ENCODE data around the gene GNMT. TPM values are rescaled to one million over a fixed set of nuclear protein-coding genes. Genes with fewer than 3 reads are reported as not detected.

GNMT gene
- total and polyA plus RNA-seq, 2 of the 8 experiments (the other 6 are each of a cell fraction or from before 2014, with no cell fraction given), result 1.8 to 3.4 TPM

- Histone ChIP-seq H2AFZ (ENCODE audit: low read length) (no peak within 1 kb of the TSS), H3K27me3 (replicated peaks in 1 of 4; ENCODE audit: control insufficient read depth in 3 of 4, extremely low read depth in 1 of 4, insufficient read depth in 3 of 4, low read length in 3 of 4) (no peaks in the 10 kb centered on the region), H3K79me2 (ENCODE audit: control insufficient read depth in 1 of 2, insufficient read depth in 2 of 2, low read length in 2 of 2) (no peaks in the 10 kb centered on the region), H3K27ac (ENCODE audit: low read depth, low read length) (no peak within 1 kb of the TSS), H3K4me1 (replicated peaks in 1 of 4; ENCODE audit: control insufficient read depth in 3 of 4, insufficient read depth in 4 of 4, low read length in 3 of 4) (0 out of 7 replicates have a peak, but pooled peaks cover 0 to 1% (median 0%) of the 10 kb centered on the region in 4 experiments), H3K4ac (replicated peaks; ENCODE audit: insufficient read length, low read depth, low read length) (no peak within 1 kb of the TSS), H2BK15ac (ENCODE audit: low read length) (no peak within 1 kb of the TSS), H4K8ac (ENCODE audit: extremely low read depth, insufficient read depth, low read length) (no peak within 1 kb of the TSS; the same call in 1 of the 2 replicates), H3K23me2 (ENCODE audit: low read depth, low read length) (peaks cover 2% of the 10 kb centered on the region; the same call in 1 of the 2 replicates), H2BK120ac (replicated peaks; ENCODE audit: low read depth, low read length) (no peak within 1 kb of the TSS), H2BK5ac (ENCODE audit: low read depth, low read length) (no peak within 1 kb of the TSS), H3K9ac (replicated peaks in 1 of 4; ENCODE audit: extremely low read depth in 1 of 4, low read depth in 3 of 4, low read length in 3 of 4) (no peak within 1 kb of the TSS), H2BK12ac (ENCODE audit: low read depth, low read length) (no peak within 1 kb of the TSS), H4K5ac (ENCODE audit: insufficient read length, low read depth, low read length) (no peak within 1 kb of the TSS), H3K9me3 (ENCODE audit: insufficient read depth in 2 of 2, low read depth in 1 of 2, low read length in 1 of 2) (no peaks in the 10 kb centered on the region), H3K79me1 (ENCODE audit: low read depth, low read length) (no peaks in the 10 kb centered on the region), H3K23ac (ENCODE audit: insufficient read length) (no peak within 1 kb of the TSS), H3K14ac (ENCODE audit: insufficient read length) (no peak within 1 kb of the TSS), H2AK5ac (ENCODE audit: low read depth, low read length) (no peak within 1 kb of the TSS), H3K36me3 (ENCODE audit: control insufficient read depth in 2 of 4, insufficient read depth in 4 of 4, low read length in 3 of 4) (no peaks in the 10 kb centered on the region), H3K56ac (replicated peaks; ENCODE audit: insufficient read length, low read depth, low read length) (no peak within 1 kb of the TSS), H4K91ac (replicated peaks; ENCODE audit: insufficient read length, low read length) (no peak within 1 kb of the TSS), H3K18ac (ENCODE audit: extremely low read depth, low read length) (no peak within 1 kb of the TSS), H4K20me1 (replicated peaks in 1 of 2; ENCODE audit: control insufficient read depth in 1 of 2, insufficient read depth in 2 of 2, low read length in 2 of 2) (no peaks in the 10 kb centered on the region), H3K4me2 (ENCODE audit: insufficient read depth in 1 of 2, low read depth in 2 of 2, low read length in 2 of 2) (no peak within 1 kb of the TSS), H2BK20ac (ENCODE audit: low read length) (no peak within 1 kb of the TSS), H3K4me3 (ENCODE audit: extremely low read depth in 1 of 4, insufficient read depth in 2 of 4, low read depth in 3 of 4, low read length in 4 of 4) (no peak within 1 kb of the TSS)
- TF ChIP-seq NRF1 (IDR thresholded peaks at IDR 0.05; ENCODE audit: low read depth, low read length), result no peak
- TF ChIP-seq SP4 (IDR thresholded peaks at IDR 0.05; ENCODE audit: low read length), result no peak
- FAIRE-seq (no peak), DNase-seq (ENCODE audit: low read depth in 1 of 2, low spot score in 2 of 2) (no peak)
- CTCF ChIA-PET (ENCODE audit: partially characterized antibody), result interaction anchor here (0.9 to 1.6 kb wide), 2 partner anchors 9 to 17 kb away, joined by 3 to 7 read pairs; no protein-coding TSS in a partner anchor
- WGBS, 2 experiments (ENCODE audit: extremely low coverage in 1 of 2, insufficient coverage in 1 of 2, insufficient read length in 1 of 2, insufficient replicate concordance in 2 of 2, low coverage in 1 of 2, low lambda C conversion rate in 2 of 2, missing lambda C conversion rate in 1 of 2), result 96% methylated on average over 10 of the region's 10 CpGs; no CpG with 5 or more reads in 1 of the 2 experiments
- POLR2A ChIA-PET (ENCODE audit: partially characterized antibody), result interaction anchor here (1.8 to 7.4 kb wide), 2 partner anchors 12 to 106 kb away, joined by 6 to 81 read pairs; partner anchors contain the start of genes CNPY3 and RRP36
Measured at GRCh38 chr6:42915732-42916131, 44.8 kb upstream of the GNMT start, which contains the start of gene PTCRA. Gene PTCRA, plus strand, starts transcription at chr6:42916053. Its CDS starts 17 bp downstream, at chr6:42916070.

Measured in H1 (cell line).